Stimulated activated CD4-positive, alpha-beta T cell treated with anti-CD3 and anti-CD28 coated beads, Interleukin-2, amount 100 ng/mL, for 24 hours (primary cell): Measurements from ENCODE around the gene SERPINC1.
"Not testable (repeated sequence)": the region's sequence is repeated elsewhere in the genome, so short reads cannot be mapped to it uniquely, and the experiment has no call there.

Experiments used
- DNase-seq, 2 donors: peaks; one replicate each; pipeline ENCODE4 v3.0.0-alpha.2; 2020

The SERPINC1 gene

GRCh38 chr1:173862146-173862768, 54.9 kb downstream of the SERPINC1 start:
- DNase-seq = peak; percentile 44 to 62

- peak; percentile 38 to 65 for DNase-seq
These were observed 55.4 kb downstream of the SERPINC1 start for GRCh38 chr1:173861731-173862145.

GRCh38 chr1:173860065-173860464, 57.1 kb downstream of the SERPINC1 start:
- DNase-seq = no peak

- not testable (repeated sequence) for DNase-seq
These were observed 57.6 kb downstream of the SERPINC1 start for GRCh38 chr1:173859547-173859946.

- no peak for DNase-seq
These were observed 59.7 kb downstream of the SERPINC1 start for GRCh38 chr1:173857363-173857917.

- no peak for DNase-seq
These were observed 60.2 kb downstream of the SERPINC1 start for GRCh38 chr1:173856903-173857302.

- no peak for DNase-seq
These were observed 61.1 kb downstream of the SERPINC1 start for GRCh38 chr1:173856014-173856413.
